Measurements from ENCODE around the gene NTRK1. TPM values are rescaled to one million over a fixed set of nuclear protein-coding genes. Genes with fewer than 3 reads are reported as not detected.

Gene NTRK1
- total RNA-seq, 1 donor from 2014 or later: 1.4 TPM

DNA sequence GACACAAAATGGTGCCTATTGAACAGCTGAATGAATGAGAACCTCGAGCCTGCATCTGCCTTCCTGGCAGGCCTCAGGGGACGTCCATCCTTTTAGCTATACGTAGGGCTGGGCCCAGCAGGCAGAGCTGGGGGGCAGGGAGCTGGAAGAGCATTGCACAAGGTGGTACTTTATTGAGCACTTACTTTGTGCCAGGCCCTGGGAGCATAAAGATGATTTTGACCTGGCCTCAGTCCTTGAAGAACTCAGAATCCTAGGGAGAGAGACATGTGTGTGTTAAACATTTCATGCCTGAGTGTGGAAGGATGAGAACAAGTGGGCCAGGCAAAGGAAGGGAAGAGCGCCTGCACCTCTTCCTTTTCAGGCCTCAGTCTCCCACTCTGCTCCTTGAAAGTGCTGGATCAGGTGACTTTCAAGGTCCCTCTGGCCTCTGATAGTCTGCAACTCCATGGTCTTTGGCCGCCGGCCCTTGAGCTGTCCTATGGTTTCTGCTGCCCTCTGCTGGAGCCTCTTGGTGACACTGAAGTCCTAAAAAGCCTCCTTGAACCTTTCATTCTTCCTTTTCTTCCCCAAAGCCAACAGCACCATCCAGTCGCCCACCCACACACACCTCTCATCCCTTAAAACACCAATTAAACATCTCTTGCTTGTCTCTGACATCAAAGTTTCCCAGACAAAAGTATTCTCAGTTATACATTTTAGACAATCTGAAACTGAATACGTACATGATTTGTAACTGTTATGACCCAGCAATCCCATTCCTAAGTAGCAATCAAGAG is 29.3 kb downstream of the NTRK1 start:
- DNase-seq (ENCODE audit: low spot score): no peak
- intact Hi-C loops (cut with DNase I): loop anchor here (2.0 to 10.0 kb wide), 4 partner anchors 31 to 195 kb away; partner anchors contain the start of genes INSRR, ISG20L2 and METTL25B

DNA sequence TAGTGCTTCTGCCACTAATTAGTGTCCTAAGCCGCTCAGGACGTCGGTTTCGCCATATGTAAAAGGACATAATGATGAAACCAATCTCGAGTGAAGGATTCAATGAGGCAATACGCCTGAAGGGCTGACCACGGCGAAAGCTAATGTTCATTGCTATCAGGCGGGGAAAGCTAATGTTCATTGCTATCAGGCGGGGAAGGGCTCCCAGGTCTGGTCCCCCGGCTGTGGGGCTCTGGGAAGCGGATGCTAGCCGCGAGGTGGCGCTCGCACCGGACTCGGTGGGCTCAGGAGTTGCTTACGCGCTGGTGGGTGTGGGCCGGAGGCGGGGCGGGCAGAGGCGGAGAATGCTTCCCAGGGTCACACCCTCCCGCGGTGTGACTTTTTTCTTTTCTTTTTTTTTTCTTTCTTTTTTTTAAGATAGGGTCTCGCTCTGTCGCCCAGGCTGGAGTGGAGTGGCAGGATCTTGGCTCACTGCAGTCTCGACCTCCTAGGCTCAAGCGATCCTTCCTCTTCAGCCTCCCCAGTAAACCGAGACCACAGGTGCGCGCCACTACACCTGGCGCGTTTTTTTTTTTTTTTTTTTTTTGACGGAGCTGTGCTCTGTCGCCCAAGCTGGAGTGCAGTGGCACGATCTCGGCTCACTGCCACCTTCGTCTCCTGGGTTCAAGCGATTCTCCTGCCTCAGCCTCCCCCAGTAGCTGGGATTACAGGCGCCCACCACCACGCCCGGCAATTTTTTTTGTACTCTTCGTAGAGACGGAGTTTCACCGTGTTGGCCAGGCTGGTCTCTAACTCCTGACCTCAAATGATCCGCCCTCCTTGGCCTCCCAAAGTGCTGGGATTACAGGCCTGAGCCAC is 31.8 kb downstream of the NTRK1 start:
- DNase-seq (ENCODE audit: low spot score): peak; percentile 94
- intact Hi-C loops (cut with DNase I): loop anchor here (2.0 to 5.0 kb wide), 2 partner anchors 54 to 165 kb away; partner anchors contain the start of genes ISG20L2 and METTL25B

- intact Hi-C loops (cut with DNase I): loop anchor here (2.0 to 5.0 kb wide), 2 partner anchors 54 to 166 kb away; partner anchors contain the start of genes ISG20L2 and METTL25B
- peak; percentile 82 for DNase-seq (ENCODE audit: low spot score)
These were observed 32.6 kb downstream of the NTRK1 start, which contains the start of gene PEAR1 for GRCh38 chr1:156893048-156893953. Gene PEAR1 (plus strand): TSS chr1:156893718. CDS start chr1:156903927, 10,209 bp downstream.

GRCh38 chr1:156894001-156894400 is 33.3 kb downstream of the NTRK1 start:
- intact Hi-C loops (cut with DNase I): loop anchor here (2.0 to 5.0 kb wide), 2 partner anchors 27 to 167 kb away; partner anchors contain the start of genes ISG20L2, LRRC71 and METTL25B
- DNase-seq (ENCODE audit: low spot score): no peak

DNA sequence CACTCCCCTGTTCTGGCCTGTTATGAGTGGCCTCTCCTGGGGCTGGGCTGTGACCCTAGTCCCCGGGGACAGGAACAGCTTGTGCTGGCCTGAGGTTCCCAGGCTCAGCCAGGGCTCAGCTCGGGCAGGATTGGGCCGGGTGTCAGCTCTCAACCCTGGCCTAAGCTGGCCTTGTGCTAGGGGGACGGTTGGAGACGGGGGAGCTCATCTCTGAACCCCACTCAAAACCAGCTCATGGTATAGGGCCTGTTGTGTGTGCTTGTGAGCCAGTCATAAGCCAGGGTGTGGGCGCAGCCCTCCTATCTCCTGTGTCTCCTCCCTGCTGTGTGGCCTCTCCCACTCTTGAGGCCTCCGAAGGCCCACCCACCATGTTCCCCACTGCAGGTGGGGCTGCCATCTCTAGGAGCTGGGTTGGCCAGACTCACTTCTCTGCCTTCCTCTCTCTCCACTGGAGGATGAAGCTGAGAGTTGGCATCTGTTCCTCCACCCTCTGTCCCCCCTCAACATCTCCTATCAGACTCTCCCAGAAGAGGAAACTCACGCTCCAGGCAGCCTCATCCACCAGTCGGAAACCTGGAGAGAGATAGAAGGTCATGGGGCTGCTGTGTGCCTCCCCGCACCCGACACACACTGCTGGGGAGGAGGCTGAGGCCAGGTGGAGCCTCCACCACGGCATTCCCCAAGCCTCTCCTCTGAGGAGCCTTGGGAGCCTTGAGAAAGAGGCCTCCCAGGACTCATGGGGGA is 34.2 kb downstream of the NTRK1 start:
- intact Hi-C loops (cut with DNase I): loop anchor here (2.0 to 5.0 kb wide), 2 partner anchors 26 to 168 kb away; partner anchors contain the start of genes ISG20L2, LRRC71 and METTL25B
- no peak for DNase-seq (ENCODE audit: low spot score)

DNA sequence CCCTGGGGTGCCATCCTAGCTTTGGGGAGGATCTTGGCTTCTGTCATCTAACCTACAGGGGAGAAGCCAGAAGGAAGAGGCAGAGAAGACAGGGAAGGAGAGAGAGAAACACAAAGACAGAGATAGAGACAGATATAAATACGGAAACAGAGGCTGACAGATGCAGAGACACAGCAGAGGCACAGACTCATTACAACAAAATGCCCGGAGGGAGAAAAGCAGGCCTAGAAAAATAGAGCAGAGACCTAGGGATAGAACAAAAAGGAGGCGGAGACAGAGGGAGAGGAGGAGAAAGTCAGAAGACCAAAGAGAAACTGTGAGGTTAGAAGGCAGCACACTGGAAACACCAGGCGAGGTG is 34.8 kb downstream of the NTRK1 start:
- DNase-seq (ENCODE audit: low spot score): no peak
- intact Hi-C loops (cut with DNase I): loop anchor here (2.0 kb wide), 1 partner anchor 25 kb away; the partner anchor contains the start of gene LRRC71

DNA sequence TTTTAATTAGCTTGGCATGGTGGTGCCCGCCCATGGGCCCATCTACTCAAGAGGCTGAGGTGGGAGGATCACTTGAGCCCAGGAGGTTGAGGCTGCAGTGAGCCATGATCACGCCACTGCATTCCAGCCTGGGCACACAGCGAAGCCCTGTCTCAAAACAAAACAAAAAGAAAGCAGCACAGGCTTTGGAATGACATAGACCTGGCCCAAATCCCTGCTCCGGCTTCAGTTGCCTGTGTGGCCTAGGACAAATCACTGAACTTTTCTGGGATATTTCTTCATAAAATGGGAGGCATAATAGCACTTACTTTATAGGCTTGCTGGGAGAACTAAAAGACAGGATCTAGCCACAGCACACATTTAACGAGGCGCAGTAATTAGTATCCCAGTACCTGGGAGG is 35.3 kb downstream of the NTRK1 start:
- DNase-seq (ENCODE audit: low spot score): no peak

GRCh38 chr1:156896490-156897033 is 35.9 kb downstream of the NTRK1 start:
- intact Hi-C loops (cut with DNase I): no loop called here
- DNase-seq (ENCODE audit: low spot score): no peak

More for the DNA sequence above, 35.3 kb downstream of the NTRK1 start:
- intact Hi-C loops (cut with DNase I): loop anchor here (2.0 kb wide), 1 partner anchor 25 kb away; the partner anchor contains the start of gene LRRC71

DNA sequence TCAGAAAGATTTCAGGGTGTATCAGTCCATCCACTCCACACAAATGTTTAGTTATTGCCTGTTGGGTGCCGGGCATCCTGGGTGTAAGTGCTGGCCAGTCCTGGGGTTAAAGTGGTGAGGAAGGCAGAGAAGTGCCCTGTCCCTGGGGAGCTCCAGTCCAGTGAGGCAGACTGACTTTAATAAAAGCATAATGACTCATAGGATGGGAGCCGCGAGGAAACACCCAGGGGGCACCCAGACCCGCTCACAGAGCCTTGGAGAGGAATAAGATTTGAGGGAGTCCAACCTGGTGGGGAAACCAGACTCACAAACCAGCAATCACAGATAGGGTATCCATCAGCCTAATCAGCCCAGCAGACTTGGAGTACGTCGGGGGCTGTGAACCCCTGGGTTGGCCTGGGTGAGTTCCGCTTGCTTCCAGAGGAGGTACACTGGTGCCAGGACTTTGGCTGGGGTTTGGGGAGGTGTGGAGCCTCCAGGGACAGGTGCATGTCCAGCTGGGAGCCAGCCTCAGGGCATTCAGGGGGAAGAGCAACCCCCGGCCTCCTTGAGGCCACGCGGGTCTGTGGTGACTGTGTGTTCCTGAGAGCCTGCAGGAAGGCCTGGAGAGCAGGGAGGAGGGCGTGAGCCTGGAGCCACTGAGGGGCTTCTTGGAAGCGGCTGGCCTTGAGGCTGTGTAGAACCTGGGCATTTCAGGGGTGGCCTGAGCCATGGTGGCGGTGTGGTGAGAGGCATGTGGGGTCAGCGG is 36.6 kb downstream of the NTRK1 start:
- intact Hi-C loops (cut with DNase I): no loop called here

GRCh38 chr1:156898161-156898566 is 37.5 kb downstream of the NTRK1 start:
- DNase-seq (ENCODE audit: low spot score): no peak
- intact Hi-C loops (cut with DNase I): no loop called here

More for the DNA sequence above, 36.6 kb downstream of the NTRK1 start:
- DNase-seq (ENCODE audit: low spot score): no peak

GRCh38 chr1:156898971-156899664 is 38.5 kb downstream of the NTRK1 start:
- intact Hi-C loops (cut with DNase I): no loop called here
- no peak for DNase-seq (ENCODE audit: low spot score)

- intact Hi-C loops (cut with DNase I): no loop called here
- DNase-seq (ENCODE audit: low spot score): no peak
These were observed 39.5 kb downstream of the NTRK1 start for GRCh38 chr1:156899956-156900718.

DNA sequence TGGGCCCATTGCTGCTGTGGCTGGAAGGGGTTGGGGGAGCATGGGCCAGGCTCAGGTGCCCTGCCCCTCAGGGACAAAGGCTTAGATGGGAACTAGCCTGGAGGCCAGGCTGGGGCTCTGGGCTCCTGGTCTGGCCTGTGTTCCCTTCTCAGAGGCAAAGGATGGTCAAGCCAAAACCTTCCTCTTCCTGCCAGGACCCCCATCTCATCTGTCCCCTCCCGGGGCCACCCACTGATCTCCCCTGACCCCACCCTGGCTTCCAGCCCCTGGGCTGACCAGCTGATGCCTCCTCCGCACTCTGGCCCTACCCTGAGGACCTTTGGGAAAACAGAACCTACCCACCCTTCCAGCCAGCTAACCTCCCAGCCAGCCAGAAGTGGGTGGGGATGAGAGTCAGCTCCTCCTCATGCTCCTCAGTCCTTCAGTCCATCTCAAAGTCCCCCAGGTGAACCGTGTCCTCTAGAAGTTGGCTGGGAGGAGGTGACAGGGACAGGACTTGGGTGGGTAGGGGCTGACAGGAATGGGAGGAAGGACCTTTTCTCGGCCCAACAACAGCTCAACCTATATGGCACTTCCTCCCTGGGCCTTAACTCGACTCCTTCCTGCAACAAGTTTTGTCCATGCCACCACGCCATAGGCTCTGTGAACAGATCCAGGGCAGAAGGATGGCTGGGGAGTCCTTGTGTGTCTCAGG is 40.4 kb downstream of the NTRK1 start:
- no peak for DNase-seq (ENCODE audit: low spot score)
- intact Hi-C loops (cut with DNase I): no loop called here

DNA sequence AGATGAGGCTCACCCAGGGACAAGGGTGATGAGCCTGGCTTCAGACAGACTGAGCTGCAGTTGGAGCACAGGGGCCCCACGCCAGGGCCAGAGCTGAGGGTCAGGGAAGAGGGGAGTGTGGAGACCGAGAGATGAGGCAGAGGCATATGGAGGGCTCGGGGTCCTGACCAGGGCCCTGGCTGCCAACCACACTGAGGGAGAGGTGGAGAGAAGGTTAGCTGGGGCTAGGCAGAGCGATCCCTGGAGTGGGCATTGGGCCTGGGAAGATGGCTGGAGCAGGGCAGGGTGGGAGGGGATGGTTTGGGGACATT is 40.9 kb downstream of the NTRK1 start:
- intact Hi-C loops (cut with DNase I): no loop called here
- DNase-seq (ENCODE audit: low spot score): no peak

Data from cardiac septum (tissue), 1 donor.